Gastrocnemius medialis (tissue), 4 donors: Measurements from ENCODE around the gene KMT2E.

ENCODE experiments used
- POLR2A ChIP-seq, 2 donors: fragments of 450-650 bp; IDR thresholded peaks; one replicate each; pipeline ENCODE4 v1.6.1; 2017; ENCODE audit warnings: antibody characterized with exemption in 2 of 2, mild to moderate bottlenecking in 2 of 2, moderate library complexity in 2 of 2
- TF ChIP-seq, protein P1 (sequence below), 5 experiments: fragments of 450-650 bp in 3 of 5; fragments of 200-600 bp in 2 of 5; sonication (generic) in 2 of 5; IDR thresholded peaks in 4 of 5; conservative IDR thresholded peaks in 1 of 5; 1 replicate in 4 of 5; 2 replicates in 1 of 5; pipeline ENCODE4 v1.5.1; 2016 to 2019; ENCODE audit warnings: antibody characterized with exemption in 5 of 5, mild to moderate bottlenecking in 3 of 5, moderate library complexity in 3 of 5

DNA sequence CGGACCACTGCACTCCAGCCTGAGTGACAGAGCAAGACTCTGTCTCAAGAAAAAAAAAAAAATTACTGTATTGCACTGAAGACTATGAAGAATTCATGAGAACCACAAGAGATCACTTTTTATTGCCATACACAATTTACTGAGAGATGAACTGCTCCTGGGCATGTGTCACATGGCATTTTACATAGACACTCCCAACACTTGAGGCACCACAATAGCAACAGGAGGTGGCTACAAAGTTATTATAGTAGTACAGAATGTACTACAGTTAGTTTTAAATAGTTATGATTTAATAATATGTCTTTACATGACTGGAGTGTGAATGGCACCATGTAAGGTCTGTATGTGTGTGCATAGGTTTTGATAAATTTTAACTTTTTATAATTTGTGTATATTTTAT, 70.6 kb downstream of the KMT2E start:
- no peak for TF ChIP-seq POLR2A (IDR thresholded peaks at IDR 0.05)
- TF ChIP-seq, protein P1, sequence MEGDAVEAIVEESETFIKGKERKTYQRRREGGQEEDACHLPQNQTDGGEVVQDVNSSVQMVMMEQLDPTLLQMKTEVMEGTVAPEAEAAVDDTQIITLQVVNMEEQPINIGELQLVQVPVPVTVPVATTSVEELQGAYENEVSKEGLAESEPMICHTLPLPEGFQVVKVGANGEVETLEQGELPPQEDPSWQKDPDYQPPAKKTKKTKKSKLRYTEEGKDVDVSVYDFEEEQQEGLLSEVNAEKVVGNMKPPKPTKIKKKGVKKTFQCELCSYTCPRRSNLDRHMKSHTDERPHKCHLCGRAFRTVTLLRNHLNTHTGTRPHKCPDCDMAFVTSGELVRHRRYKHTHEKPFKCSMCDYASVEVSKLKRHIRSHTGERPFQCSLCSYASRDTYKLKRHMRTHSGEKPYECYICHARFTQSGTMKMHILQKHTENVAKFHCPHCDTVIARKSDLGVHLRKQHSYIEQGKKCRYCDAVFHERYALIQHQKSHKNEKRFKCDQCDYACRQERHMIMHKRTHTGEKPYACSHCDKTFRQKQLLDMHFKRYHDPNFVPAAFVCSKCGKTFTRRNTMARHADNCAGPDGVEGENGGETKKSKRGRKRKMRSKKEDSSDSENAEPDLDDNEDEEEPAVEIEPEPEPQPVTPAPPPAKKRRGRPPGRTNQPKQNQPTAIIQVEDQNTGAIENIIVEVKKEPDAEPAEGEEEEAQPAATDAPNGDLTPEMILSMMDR (IDR thresholded peaks at IDR 0.05 in 4 of 5, conservative IDR thresholded peaks at IDR 0.05 in 1 of 5) = no peak
